ENCODE measurements around the gene VPS37D.
"Not testable (repeated sequence)": the region's sequence is repeated elsewhere in the genome, so short reads cannot be mapped to it uniquely, and the experiment has no call there.

Gene VPS37D

DNA sequence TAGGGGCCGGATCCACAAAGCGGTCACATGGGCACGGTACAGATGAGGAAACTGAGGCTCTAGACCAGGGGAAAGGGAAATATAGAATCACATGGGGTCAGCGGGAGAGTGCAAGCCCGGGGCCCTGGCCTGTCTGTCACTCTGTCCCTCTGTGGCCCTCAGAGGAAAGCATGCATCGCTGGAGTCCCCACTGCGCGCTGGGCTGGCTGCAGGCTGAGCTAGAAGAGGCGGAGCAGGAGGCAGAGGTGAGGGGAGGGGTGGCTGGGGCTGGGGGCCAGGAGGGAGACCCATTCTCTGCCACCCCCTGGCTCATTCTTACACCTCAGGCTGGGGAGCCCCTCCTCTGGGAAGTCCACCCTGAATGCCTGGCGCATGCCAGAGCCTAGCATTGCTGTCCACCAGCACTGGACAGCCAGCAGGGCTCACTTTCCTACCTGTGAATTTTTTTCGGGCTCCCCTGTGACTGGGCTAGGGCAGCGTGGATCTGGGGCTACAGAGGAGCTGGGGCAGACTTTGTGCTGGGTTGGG is 2.3 kb downstream of the VPS37D start:
- in situ Hi-C loops (cut with HindIII; ENCODE audit: low sequenced_read_pairs): no loop called here
- H3K4me3 ChIP-seq (ENCODE audit: low read depth, low read length): no peak overlapping the region

DNA sequence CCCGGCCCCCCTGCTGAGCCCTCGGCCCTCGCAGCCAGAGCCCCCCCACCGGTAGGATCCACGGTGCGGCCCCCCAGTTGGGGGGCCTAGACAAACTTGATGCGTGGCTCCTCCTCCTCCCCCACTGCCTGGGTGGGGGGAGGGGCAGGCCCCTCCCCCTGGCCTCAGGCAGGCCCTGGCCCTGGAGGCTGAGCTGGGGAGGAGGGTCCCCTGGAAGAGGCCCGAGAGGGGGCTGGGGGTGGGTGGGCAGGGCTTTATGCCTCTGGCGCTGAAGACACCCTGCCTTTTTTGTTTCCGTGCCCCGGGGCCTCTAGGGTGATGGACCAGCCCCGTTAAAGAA is 3.7 kb downstream of the VPS37D start:
- in situ Hi-C loops (cut with HindIII; ENCODE audit: low sequenced_read_pairs): no loop called here

More for the DNA sequence above, 2.3 kb downstream of the VPS37D start:
- no peak for DNase-seq (ENCODE audit: low read depth, low spot score)
- TF ChIP-seq, protein P1, sequence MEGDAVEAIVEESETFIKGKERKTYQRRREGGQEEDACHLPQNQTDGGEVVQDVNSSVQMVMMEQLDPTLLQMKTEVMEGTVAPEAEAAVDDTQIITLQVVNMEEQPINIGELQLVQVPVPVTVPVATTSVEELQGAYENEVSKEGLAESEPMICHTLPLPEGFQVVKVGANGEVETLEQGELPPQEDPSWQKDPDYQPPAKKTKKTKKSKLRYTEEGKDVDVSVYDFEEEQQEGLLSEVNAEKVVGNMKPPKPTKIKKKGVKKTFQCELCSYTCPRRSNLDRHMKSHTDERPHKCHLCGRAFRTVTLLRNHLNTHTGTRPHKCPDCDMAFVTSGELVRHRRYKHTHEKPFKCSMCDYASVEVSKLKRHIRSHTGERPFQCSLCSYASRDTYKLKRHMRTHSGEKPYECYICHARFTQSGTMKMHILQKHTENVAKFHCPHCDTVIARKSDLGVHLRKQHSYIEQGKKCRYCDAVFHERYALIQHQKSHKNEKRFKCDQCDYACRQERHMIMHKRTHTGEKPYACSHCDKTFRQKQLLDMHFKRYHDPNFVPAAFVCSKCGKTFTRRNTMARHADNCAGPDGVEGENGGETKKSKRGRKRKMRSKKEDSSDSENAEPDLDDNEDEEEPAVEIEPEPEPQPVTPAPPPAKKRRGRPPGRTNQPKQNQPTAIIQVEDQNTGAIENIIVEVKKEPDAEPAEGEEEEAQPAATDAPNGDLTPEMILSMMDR (IDR thresholded peaks at IDR 0.05; ENCODE audit: low read depth, low read length): no peak

DNA sequence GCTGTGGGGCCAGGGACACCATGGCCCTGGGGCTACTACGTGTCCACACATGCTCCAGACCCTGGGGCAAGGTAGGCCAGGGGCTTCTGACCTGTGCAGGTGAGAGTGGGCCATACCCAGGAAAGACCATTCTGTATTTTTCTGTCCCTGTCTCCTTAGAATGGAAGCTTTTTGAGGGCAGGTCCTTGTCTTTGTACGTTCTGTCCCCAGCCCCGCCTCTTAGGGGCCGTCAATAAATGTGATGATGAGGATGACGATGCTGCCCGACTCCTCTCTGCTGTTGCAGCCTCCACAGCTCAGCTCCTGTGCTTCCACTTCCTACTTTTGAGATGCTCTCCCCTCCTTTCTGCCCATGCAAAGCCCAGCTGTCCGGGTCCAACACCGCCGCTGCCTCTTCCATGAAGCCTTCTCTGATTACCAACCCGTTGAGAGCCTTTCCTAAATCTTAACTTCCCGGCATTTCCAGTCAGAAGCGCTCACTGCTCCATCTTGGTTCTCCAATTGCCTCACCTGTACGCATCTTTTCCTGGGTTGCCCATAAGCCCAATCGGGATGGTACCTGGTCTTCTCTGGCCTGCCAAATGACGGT is 4.3 kb downstream of the VPS37D start:
- TF ChIP-seq, protein P1 (IDR thresholded peaks at IDR 0.05; ENCODE audit: low read depth, low read length): no peak
- DNase-seq (ENCODE audit: low read depth, low spot score): no peak
- in situ Hi-C loops (cut with HindIII; ENCODE audit: low sequenced_read_pairs): no loop called here
- no peak overlapping the region for H3K4me3 ChIP-seq (ENCODE audit: low read depth, low read length)

More for the DNA sequence above, 3.7 kb downstream of the VPS37D start:
- TF ChIP-seq, protein P1 (IDR thresholded peaks at IDR 0.05; ENCODE audit: low read depth, low read length): no peak
- no peak for DNase-seq (ENCODE audit: low read depth, low spot score)
- H3K4me3 ChIP-seq (ENCODE audit: low read depth, low read length): no peak overlapping the region

DNA sequence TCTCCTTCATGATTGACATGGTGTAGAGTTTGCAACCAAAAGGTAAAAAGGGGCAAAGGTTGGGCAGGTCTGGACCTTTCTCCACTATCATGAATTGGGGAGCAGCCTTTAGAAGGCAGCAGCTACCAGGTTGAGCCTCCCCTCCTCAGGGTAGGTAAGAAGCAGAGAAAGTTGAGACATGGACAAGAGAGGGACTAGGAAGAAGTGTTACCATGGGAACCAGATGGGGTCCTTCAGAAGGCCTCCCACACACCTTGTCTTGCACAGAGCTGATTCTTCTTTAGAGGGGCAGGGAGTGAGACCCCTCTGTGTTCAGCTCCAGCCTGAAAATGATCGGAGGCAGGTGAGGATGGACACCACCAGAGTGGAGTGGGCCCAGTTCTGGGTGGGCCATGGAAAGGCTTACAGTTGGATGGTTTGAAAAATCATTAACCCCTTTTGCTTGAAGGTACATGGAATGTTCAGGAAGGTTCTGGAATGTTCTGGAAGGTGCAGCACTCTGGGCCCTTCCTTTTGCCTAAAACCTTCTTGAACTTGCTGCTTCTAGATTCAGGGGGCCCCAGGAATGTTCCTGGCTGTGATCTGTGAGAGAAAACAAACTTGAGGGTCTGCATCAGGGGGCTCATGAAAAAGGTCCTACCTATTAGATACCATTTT is 7.0 kb downstream of the VPS37D start:
- in situ Hi-C loops (cut with HindIII; ENCODE audit: low sequenced_read_pairs): no loop called here

DNA sequence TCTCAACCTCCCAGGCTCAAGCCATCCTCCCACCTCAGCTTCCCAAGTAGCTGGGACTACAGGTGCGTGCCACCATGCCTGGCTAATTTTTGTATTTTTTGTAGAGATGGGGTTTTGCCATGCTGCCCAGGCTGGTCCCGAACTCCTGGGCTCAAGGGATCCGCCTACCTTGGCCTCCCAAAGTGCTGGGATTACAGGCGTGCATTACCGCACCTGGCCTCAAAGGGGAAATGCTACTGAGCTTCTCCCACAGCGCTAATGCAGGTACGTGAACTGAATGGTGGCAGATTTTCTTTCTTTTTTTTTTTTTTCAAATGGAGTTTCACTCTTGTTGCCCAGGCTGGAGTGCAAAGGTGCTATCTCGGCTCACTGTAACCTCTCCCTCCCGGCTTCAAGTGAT is 8.4 kb downstream of the VPS37D start:
- DNase-seq (ENCODE audit: low read depth, low spot score); in situ Hi-C loops (cut with HindIII; ENCODE audit: low sequenced_read_pairs); H3K4me3 ChIP-seq (ENCODE audit: low read depth, low read length): not testable (repeated sequence)

More for the DNA sequence above, 7.0 kb downstream of the VPS37D start:
- TF ChIP-seq, protein P1 (IDR thresholded peaks at IDR 0.05; ENCODE audit: low read depth, low read length): no peak
- DNase-seq (ENCODE audit: low read depth, low spot score): no peak
- no peak overlapping the region for H3K4me3 ChIP-seq (ENCODE audit: low read depth, low read length)

DNA sequence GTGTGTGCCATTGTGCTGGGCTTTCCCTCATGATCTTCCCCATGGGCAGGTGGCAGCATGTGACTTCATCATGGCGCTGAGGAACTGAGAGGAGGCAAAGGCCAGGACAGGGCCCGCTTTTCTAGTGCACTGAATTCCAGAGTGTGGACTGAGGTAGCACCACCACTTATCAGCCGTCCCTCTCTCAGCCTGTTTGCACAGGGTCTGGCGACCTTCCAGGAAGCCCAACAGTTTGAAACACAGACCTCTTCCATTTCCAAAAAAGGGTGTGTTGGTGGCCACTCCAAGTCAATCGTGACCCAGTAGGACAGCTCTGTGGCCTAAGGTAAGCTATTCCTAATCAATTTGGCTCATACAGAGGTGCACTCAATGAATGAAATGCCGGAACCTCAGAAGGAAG is 11.2 kb downstream of the VPS37D start:
- no peak for DNase-seq (ENCODE audit: low read depth, low spot score)
- H3K4me3 ChIP-seq (ENCODE audit: low read depth, low read length): no peak overlapping the region
- TF ChIP-seq, protein P1 (IDR thresholded peaks at IDR 0.05; ENCODE audit: low read depth, low read length): no peak
- in situ Hi-C loops (cut with HindIII; ENCODE audit: low sequenced_read_pairs): no loop called here

DNA sequence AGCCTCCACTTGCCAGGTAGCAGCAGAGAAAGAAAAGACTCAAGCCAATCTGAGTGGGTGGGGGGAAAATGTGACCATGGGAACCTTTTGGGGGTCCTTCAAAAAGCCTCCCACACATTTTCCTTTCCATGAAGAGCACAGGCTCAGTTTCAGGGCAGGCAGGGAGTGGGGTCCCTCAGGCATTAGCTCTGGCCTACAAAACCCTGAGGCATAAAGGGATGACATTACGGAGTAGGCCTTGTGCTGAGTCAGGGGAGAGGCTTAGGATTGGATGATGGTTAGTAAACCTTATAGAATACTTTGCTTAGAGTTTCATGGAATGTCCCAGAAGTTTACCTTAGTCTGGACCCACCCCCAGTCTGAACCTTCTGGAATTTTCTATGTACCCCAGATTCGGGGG is 12.1 kb downstream of the VPS37D start:
- in situ Hi-C loops (cut with HindIII; ENCODE audit: low sequenced_read_pairs): no loop called here
- H3K4me3 ChIP-seq (ENCODE audit: low read depth, low read length): no peak overlapping the region
- TF ChIP-seq, protein P1 (IDR thresholded peaks at IDR 0.05; ENCODE audit: low read depth, low read length): no peak
- no peak for DNase-seq (ENCODE audit: low read depth, low spot score)
